ENCODE measurements around the gene DIPK1B.

Gene DIPK1B

GRCh38 chr9:136668983-136669790, 43.2 kb upstream of the DIPK1B start (continued):
- TF ChIP-seq KLF8 (tag by site-specific recombination; IDR thresholded peaks at IDR 0.05) (peak; percentile 32; the same call in 1 of the 2 replicates), ZNF354C (tag by site-specific recombination; IDR thresholded peaks at IDR 0.05; ENCODE audit: borderline replicate concordance, low read depth) (no peak), ZNF473 (tag by site-specific recombination; IDR thresholded peaks at IDR 0.05) (no peak), ZNF146 (tag by site-specific recombination; IDR thresholded peaks at IDR 0.05) (no peak), ZBTB6 (tag by site-specific recombination; IDR thresholded peaks at IDR 0.05) (no peak), ZNF692 (tag by site-specific recombination; IDR thresholded peaks at IDR 0.05) (peak; percentile 90), ZNF76 (tag by site-specific recombination; IDR thresholded peaks at IDR 0.05; ENCODE audit: borderline replicate concordance, low read depth) (no peak), ZNF140 (tag by site-specific recombination; IDR thresholded peaks at IDR 0.05) (no peak), ZSCAN30 (tag by site-specific recombination; IDR thresholded peaks at IDR 0.05) (no peak), EGR2 (tag by site-specific recombination; IDR thresholded peaks at IDR 0.05; ENCODE audit: low read depth) (peak; percentile 21; the same call in 1 of the 2 replicates), ZNF837 (tag by site-specific recombination; IDR thresholded peaks at IDR 0.05) (no peak), ZNF600 (tag by site-specific recombination; IDR thresholded peaks at IDR 0.05) (no peak), HIC1 (tag by site-specific recombination; IDR thresholded peaks at IDR 0.05) (no peak), ZNF670 (tag by site-specific recombination; IDR thresholded peaks at IDR 0.05; ENCODE audit: low read depth) (no peak), SCRT2 (tag by site-specific recombination; IDR thresholded peaks at IDR 0.05) (no peak), ZNF416 (tag by site-specific recombination; IDR thresholded peaks at IDR 0.05) (no peak), ZNF37A (tag by site-specific recombination; IDR thresholded peaks at IDR 0.05) (no peak), ZNF580 (tag by site-specific recombination; IDR thresholded peaks at IDR 0.05) (no peak), ZNF513 (tag by site-specific recombination; IDR thresholded peaks at IDR 0.05) (no peak), ZBTB1 (tag by site-specific recombination; IDR thresholded peaks at IDR 0.05) (no peak), KLF1 (tag by site-specific recombination; IDR thresholded peaks at IDR 0.05) (peak; percentile 63), MYNN (tag by site-specific recombination; IDR thresholded peaks at IDR 0.05; ENCODE audit: borderline replicate concordance) (no peak), ZSCAN5A (tag by site-specific recombination; IDR thresholded peaks at IDR 0.05) (no peak), MEIS1 (CRISPR knock-in tag; IDR thresholded peaks at IDR 0.05; ENCODE audit: borderline replicate concordance) (no peak), ZNF626 (tag by site-specific recombination; IDR thresholded peaks at IDR 0.05) (no peak), PATZ1 (tag by site-specific recombination; IDR thresholded peaks at IDR 0.05) (peak; percentile 64), ZNF629 (tag by site-specific recombination; IDR thresholded peaks at IDR 0.05) (no peak), SP2 (tag by site-specific recombination; IDR thresholded peaks at IDR 0.05) (peak; percentile 56), ZNF311 (tag by site-specific recombination; IDR thresholded peaks at IDR 0.05; ENCODE audit: borderline replicate concordance) (no peak), ZNF549 (tag by site-specific recombination; IDR thresholded peaks at IDR 0.05) (no peak)

Data from HEK293 (cell line).